H1 (cell line): ENCODE results near the gene EXOSC5.

ENCODE experiments used
- BRCA1 ChIP-seq: IDR thresholded peaks from 2 replicates; pipeline ENCODE4 v1.6.1; 2012; ENCODE audit warnings: low read depth, low read length, improper control_type of control experiment
- GABPA ChIP-seq: IDR thresholded peaks from 2 replicates; pipeline ENCODE4 v1.6.1; 2011; ENCODE audit warnings: mild to moderate bottlenecking, low read length, moderate library complexity, borderline replicate concordance; ENCODE audit not compliant: insufficient read depth
- RAD21 ChIP-seq, 2 experiments: IDR thresholded peaks in 1 of 2; conservative IDR thresholded peaks in 1 of 2; 2 replicates each; pipeline ENCODE4 v1.6.1; 2011; ENCODE audit warnings: low read depth in 2 of 2, low read length in 2 of 2, improper control_type of control experiment in 1 of 2, inconsistent platforms in 1 of 2, mild to moderate bottlenecking in 1 of 2, moderate library complexity in 1 of 2
- SIN3A ChIP-seq, 2 experiments: IDR thresholded peaks in 1 of 2; conservative IDR thresholded peaks in 1 of 2; 2 replicates each; pipeline ENCODE4 v1.6.1; 2011 to 2012; ENCODE audit warnings: low read length in 2 of 2, improper control_type of control experiment in 1 of 2, low read depth in 1 of 2, mild to moderate bottlenecking in 1 of 2

- TF ChIP-seq SIN3A (conservative IDR thresholded peaks at IDR 0.05 in 1 of 2, IDR thresholded peaks at IDR 0.05 in 1 of 2; ENCODE audit: low read depth in 1 of 2, low read length in 2 of 2): no peak
- no peak for TF ChIP-seq BRCA1
- TF ChIP-seq GABPA: no peak
- TF ChIP-seq RAD21 (IDR thresholded peaks at IDR 0.05 in 1 of 2, conservative IDR thresholded peaks at IDR 0.05 in 1 of 2; ENCODE audit: low read depth in 2 of 2, low read length in 2 of 2): no peak
Observed at GRCh38 chr19:41442473-41443355, 45.6 kb upstream of the EXOSC5 start, which contains the start of gene ERICH4.
